Ascending aorta (tissue), 2 donors: Measurements from ENCODE around the gene ATP8A1. TPM values are rescaled to one million over a fixed set of nuclear protein-coding genes. Genes with fewer than 3 reads are reported as not detected.
"Not testable (repeated sequence)": the region's sequence is repeated elsewhere in the genome, so short reads cannot be mapped to it uniquely, and the experiment has no call there.

Experiments
- DNase-seq, 2 donors: peaks; one replicate each; pipeline ENCODE4 v3.0.0-alpha.2; 2019; ENCODE audit warnings: low spot score in 2 of 2
- H3K27ac ChIP-seq, 2 donors: fragments of 200-600 bp; sonication (generic); one replicate each; pipeline ENCODE4 v1.5.1; 2016 to 2017; ENCODE audit warnings: mild to moderate bottlenecking in 1 of 2
- H3K27me3 ChIP-seq: fragments of 200-600 bp; sonication (generic); one replicate; pipeline ENCODE4 v1.5.1; 2017
- H3K36me3 ChIP-seq, 2 donors: fragments of 200-600 bp; sonication (generic); one replicate each; pipeline ENCODE4 v1.5.1; 2016
- H3K4me1 ChIP-seq, 2 donors: fragments of 200-600 bp; sonication (generic); one replicate each; pipeline ENCODE4 v1.5.1; 2016 to 2017; ENCODE audit warnings: mild to moderate bottlenecking in 1 of 2
- H3K4me3 ChIP-seq, 2 donors: fragments of 200-600 bp; sonication (generic); one replicate each; pipeline ENCODE4 v1.5.1; 2016 to 2017; ENCODE audit warnings: mild to moderate bottlenecking in 1 of 2
- H3K9me3 ChIP-seq, 2 donors: fragments of 200-600 bp; sonication (generic); one replicate each; pipeline ENCODE4 v1.5.1; 2016
- intact Hi-C: fragments of 100-400 bp; cut with DNase I; formaldehyde crosslinking; loops from one replicate; pipeline ENCODE4 v1.15.1; 2023
- total RNA-seq: library from RNA; depleted of rRNA; stranded (reverse); fragments of >200 nt; gene quantifications from one replicate; pipeline ENCODE4 v1.1.0, GENCODE V29; 2016
- TF ChIP-seq, protein P1 (sequence below), 3 experiments: fragments of 200-600 bp in 2 of 3; fragments of 450-650 bp in 1 of 3; sonication (generic) in 2 of 3; IDR thresholded peaks; one replicate each; pipeline ENCODE4 v1.5.1; 2016 to 2019; ENCODE audit warnings: antibody characterized with exemption in 3 of 3, mild to moderate bottlenecking in 1 of 3, moderate library complexity in 1 of 3

Gene ATP8A1
- total RNA-seq, 1 donor from 2014 or later = 11.4 TPM

DNA sequence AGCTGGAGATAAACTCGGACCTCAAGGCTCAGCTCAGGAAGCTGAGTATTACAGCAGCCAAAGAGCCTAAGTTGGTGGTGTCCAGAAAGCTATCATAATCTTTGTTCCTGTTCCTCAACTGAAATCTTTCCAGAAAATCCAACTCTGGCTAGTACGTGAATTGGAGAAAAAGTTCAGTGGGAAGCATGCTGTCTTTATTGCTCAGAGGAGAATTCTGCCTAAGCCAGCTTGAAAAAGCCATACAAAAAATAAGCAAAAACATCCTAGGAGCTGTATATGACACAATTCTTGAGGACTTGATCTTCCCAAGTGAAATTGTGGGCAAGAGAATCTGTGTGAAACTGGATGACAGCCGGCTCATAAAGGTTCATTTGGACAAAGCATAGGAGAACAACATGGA, 185.0 kb downstream of the ATP8A1 start:
- H3K36me3 ChIP-seq = no peaks in the 10 kb centered on the region
- DNase-seq = no peak
- no peak overlapping the region for H3K4me3 ChIP-seq
- H3K9me3 ChIP-seq = no peaks in the 10 kb centered on the region
- no peaks in the 10 kb centered on the region for H3K4me1 ChIP-seq
- intact Hi-C loops = no loop called here
- H3K27ac ChIP-seq = no peak overlapping the region
- TF ChIP-seq, protein P1, sequence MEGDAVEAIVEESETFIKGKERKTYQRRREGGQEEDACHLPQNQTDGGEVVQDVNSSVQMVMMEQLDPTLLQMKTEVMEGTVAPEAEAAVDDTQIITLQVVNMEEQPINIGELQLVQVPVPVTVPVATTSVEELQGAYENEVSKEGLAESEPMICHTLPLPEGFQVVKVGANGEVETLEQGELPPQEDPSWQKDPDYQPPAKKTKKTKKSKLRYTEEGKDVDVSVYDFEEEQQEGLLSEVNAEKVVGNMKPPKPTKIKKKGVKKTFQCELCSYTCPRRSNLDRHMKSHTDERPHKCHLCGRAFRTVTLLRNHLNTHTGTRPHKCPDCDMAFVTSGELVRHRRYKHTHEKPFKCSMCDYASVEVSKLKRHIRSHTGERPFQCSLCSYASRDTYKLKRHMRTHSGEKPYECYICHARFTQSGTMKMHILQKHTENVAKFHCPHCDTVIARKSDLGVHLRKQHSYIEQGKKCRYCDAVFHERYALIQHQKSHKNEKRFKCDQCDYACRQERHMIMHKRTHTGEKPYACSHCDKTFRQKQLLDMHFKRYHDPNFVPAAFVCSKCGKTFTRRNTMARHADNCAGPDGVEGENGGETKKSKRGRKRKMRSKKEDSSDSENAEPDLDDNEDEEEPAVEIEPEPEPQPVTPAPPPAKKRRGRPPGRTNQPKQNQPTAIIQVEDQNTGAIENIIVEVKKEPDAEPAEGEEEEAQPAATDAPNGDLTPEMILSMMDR (IDR thresholded peaks at IDR 0.05) = no peak
- no peaks in the 10 kb centered on the region for H3K27me3 ChIP-seq

DNA sequence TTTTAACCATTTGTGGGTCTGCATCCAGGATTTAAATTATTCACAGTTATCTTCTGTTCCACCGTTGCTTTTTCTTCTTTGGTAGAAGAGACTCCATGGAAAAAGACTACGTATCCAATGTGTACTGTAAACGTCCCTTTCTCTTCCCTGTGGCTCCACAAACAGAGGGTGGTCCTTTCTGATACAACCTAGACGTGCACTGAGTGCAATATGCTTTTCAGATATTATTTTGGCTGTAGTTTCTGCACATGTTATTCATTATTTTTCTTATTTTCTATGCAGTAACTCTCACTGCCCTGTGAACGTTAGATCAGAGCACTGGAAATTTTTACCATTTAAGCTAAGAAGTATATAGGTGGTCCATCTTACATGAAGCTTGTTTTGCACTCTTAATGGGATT, 186.9 kb downstream of the ATP8A1 start:
- no peak overlapping the region for H3K27ac ChIP-seq
- DNase-seq = no peak
- intact Hi-C loops = no loop called here

DNA sequence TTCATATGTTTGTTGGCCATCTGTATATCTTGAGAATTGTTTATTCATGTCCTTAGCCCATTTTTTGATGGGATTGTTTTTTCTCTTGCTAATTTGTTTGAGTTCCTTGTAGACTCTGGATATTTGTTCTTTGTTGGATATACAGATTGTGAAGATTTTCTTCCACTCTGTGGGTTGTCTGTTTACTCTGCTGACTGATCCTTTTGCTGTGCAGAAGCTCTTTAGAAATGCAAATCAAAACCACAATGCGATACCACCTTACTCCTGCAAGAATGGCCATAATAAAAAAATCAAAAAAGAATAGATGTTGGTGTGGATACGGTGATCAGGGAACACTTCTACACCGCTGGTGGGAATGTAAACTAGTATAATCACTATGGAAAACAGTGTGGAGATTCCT, 189.1 kb downstream of the ATP8A1 start:
- H3K27me3 ChIP-seq, intact Hi-C loops, H3K27ac ChIP-seq, H3K9me3 ChIP-seq, H3K4me3 ChIP-seq, H3K4me1 ChIP-seq, DNase-seq, H3K36me3 ChIP-seq: not testable (repeated sequence)

More for the DNA sequence above, 186.9 kb downstream of the ATP8A1 start:
- no peaks in the 10 kb centered on the region for H3K27me3 ChIP-seq
- TF ChIP-seq, protein P1 (IDR thresholded peaks at IDR 0.05) = no peak
- H3K4me1 ChIP-seq = no peaks in the 10 kb centered on the region
- H3K4me3 ChIP-seq = no peak overlapping the region
- no peaks in the 10 kb centered on the region for H3K9me3 ChIP-seq
- no peaks in the 10 kb centered on the region for H3K36me3 ChIP-seq

DNA sequence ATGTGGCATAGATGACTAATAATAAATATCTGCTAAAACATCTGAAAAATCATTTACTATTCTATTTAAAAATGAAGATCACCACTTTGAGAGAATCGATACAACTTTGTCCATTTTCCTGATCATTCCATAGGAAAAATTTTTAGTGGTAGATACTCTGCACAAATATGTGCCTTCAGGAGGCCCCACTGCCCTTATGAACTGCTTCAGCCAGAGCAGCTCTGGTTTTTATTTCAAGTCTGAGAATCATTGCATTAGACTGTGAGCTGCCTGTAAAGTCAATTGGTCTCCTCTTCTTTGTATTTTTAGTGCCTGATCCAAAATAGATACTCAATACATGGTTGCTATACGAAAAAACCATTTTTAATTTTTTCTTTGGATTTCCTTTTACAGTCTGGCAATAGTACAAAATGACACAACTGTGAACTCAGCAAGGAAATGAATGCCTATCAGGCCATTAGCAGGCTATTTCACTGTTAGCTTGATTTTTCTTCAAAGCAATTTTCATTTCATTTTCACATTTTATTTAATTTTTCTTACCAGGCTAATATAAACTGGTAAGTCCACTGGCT, 190.5 kb downstream of the ATP8A1 start:
- H3K4me3 ChIP-seq = no peak overlapping the region
- DNase-seq = no peak
- H3K27me3 ChIP-seq = no peaks in the 10 kb centered on the region
- H3K27ac ChIP-seq = no peak overlapping the region
- H3K4me1 ChIP-seq = no peaks in the 10 kb centered on the region
- TF ChIP-seq, protein P1 (IDR thresholded peaks at IDR 0.05) = no peak
- H3K9me3 ChIP-seq = no peaks in the 10 kb centered on the region
- H3K36me3 ChIP-seq = peaks cover 3 to 9% of the 10 kb centered on the region in 2 donors
- intact Hi-C loops = no loop called here

DNA sequence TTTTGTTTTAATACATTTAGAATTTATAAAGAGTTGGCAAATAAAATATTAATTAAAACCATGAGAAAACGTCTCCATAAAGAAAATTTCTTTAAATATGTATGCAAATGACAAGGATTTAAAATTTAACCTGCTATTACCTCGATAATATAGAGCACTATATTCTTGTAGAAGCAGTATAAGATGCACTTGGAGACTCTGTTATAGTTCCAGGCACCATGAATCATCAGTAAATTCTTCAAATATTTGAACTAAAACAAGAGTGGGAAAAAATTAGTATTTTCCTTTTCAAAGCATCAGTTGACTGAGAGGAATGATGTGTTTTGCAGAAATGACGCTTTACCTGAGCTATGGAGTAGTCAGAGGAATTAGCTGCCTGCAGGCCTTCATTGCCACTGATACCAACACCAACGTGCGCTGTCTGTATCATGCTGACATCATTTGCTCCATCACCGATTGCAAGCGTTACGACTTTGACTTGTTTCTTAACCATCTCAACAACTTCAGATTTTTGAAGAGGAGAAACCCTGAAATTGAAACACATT, 192.3 kb downstream of the ATP8A1 start:
- TF ChIP-seq, protein P1 (IDR thresholded peaks at IDR 0.05) = no peak
- no peaks in the 10 kb centered on the region for H3K4me1 ChIP-seq
- no peaks in the 10 kb centered on the region for H3K9me3 ChIP-seq
- intact Hi-C loops = no loop called here
- DNase-seq = no peak
- H3K36me3 ChIP-seq = peaks cover 3 to 9% of the 10 kb centered on the region in 2 donors
- H3K27ac ChIP-seq = no peak overlapping the region
- no peak overlapping the region for H3K4me3 ChIP-seq
- H3K27me3 ChIP-seq = no peaks in the 10 kb centered on the region

DNA sequence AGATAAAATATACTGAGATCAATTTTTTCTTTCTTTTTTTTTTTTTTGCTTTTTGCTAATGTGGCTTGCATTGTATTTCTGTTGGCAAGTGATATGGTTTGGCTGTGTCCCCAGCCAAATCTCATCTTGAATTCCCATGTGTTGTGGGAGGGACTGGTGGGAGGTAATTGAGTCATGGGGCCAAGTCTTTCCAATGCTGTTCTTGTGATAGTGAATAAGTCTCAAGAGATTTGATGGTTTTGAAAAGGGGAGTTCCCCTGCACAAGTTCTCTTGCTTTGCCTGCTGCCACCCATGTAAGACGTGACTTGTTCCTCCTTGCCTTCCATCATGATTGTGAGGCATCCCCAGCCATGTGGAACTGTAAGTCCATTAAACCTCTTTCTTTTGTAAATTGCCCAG, 195.7 kb downstream of the ATP8A1 start:
- DNase-seq, H3K4me1 ChIP-seq, H3K9me3 ChIP-seq, H3K27ac ChIP-seq, H3K36me3 ChIP-seq, H3K4me3 ChIP-seq, H3K27me3 ChIP-seq, intact Hi-C loops: not testable (repeated sequence)

DNA sequence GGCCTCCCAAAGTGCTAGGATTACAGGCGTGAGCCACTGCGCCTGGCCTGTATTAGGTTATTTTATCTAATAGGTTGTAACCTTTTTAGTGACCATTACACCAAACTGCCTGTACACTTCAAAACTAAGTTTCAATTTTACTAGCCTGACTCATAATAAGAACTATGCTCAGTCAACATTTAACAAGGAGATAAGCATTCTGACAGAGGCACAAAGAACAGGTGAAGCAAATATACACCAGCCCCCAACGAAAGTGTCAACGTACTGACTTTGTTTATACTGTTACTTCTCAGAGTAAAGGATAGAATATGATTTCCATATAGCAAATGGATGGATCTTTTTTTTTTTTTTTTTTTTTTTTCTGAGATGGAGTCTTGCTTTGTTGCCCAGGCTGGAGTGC, 196.9 kb downstream of the ATP8A1 start:
- intact Hi-C loops = no loop called here
- TF ChIP-seq, protein P1 (IDR thresholded peaks at IDR 0.05) = no peak

More for the DNA sequence above, 196.9 kb downstream of the ATP8A1 start:
- no peak overlapping the region for H3K4me3 ChIP-seq
- H3K4me1 ChIP-seq = no peaks in the 10 kb centered on the region
- no peak for DNase-seq
- H3K36me3 ChIP-seq = peaks cover 3 to 9% of the 10 kb centered on the region in 2 donors
- no peaks in the 10 kb centered on the region for H3K9me3 ChIP-seq
- H3K27me3 ChIP-seq = no peaks in the 10 kb centered on the region
- H3K27ac ChIP-seq = no peak overlapping the region
